Stimulated activated naive CD4-positive, alpha-beta T cell (primary cell): ENCODE data around the gene TMEM219.
"Not testable (repeated sequence)": the region's sequence is repeated elsewhere in the genome, so short reads cannot be mapped to it uniquely, and the experiment has no call there.

Experiments
- DNase-seq, 6 experiments: peaks; one replicate each; lab custom pipeline; 2025; lab: John Stamatoyannopoulos, UW

Gene TMEM219

GRCh38 chr16:29961479-29962343, at the start of gene TMEM219:
Gene TMEM219, plus strand, starts transcription at chr16:29962079. Its CDS starts 1,065 bp downstream, at chr16:29963144.
- DNase-seq: peak; percentile 88 to 96 (median 91)

GRCh38 chr16:29912087-29912486, 49.8 kb upstream of the TMEM219 start:
- DNase-seq: no peak

- no peak for DNase-seq
These were observed 48.4 kb upstream of the TMEM219 start for GRCh38 chr16:29913514-29913913.

GRCh38 chr16:29915590-29916247, 46.2 kb upstream of the TMEM219 start:
- DNase-seq: no peak

GRCh38 chr16:29916979-29917378, 44.9 kb upstream of the TMEM219 start:
- DNase-seq: no peak

- no peak for DNase-seq
These were observed 41.4 kb upstream of the TMEM219 start for GRCh38 chr16:29920288-29921033.

- no peak for DNase-seq
These were observed 40.9 kb upstream of the TMEM219 start for GRCh38 chr16:29921034-29921385.

- DNase-seq: no peak
These were observed 39.6 kb upstream of the TMEM219 start for GRCh38 chr16:29922326-29922725.

GRCh38 chr16:29922986-29923501, 38.8 kb upstream of the TMEM219 start:
- DNase-seq: no peak

- DNase-seq: no peak
These were observed 36.6 kb upstream of the TMEM219 start for GRCh38 chr16:29925105-29925756.

GRCh38 chr16:29925781-29926710, 35.8 kb upstream of the TMEM219 start, which contains the start of gene KCTD13:
Gene KCTD13, minus strand, starts transcription at chr16:29926226. Its CDS starts 193 bp downstream, at chr16:29926033.
- DNase-seq: peak; percentile 79 to 95 (median 88)

GRCh38 chr16:29926711-29927052, 35.2 kb upstream of the TMEM219 start:
- DNase-seq: peak in 1 of 6 experiments; percentile 15

- no peak for DNase-seq
These were observed 34.6 kb upstream of the TMEM219 start for GRCh38 chr16:29927070-29927905.

GRCh38 chr16:29931750-29932149, 30.1 kb upstream of the TMEM219 start:
- not testable (repeated sequence) for DNase-seq

GRCh38 chr16:29940656-29941055, 21.2 kb upstream of the TMEM219 start:
- no peak for DNase-seq

GRCh38 chr16:29943846-29944799, 17.8 kb upstream of the TMEM219 start:
- DNase-seq: no peak

- no peak for DNase-seq
These were observed 14.0 kb upstream of the TMEM219 start for GRCh38 chr16:29947897-29948296.

GRCh38 chr16:29950806-29951461, 10.9 kb upstream of the TMEM219 start:
- DNase-seq: no peak
